Measurements from ENCODE around the gene NDUFS6.

NDUFS6 gene

GRCh38 chr5:1856596-1857255, 55.5 kb downstream of the NDUFS6 start:
- no peak for DNase-seq

- no peak for DNase-seq
Measured at GRCh38 chr5:1857256-1857600, 56.0 kb downstream of the NDUFS6 start.

GRCh38 chr5:1858436-1858835, 57.2 kb downstream of the NDUFS6 start:
- no peak for DNase-seq

- DNase-seq: no peak
Measured at GRCh38 chr5:1859099-1859498, 57.9 kb downstream of the NDUFS6 start.

- no peak for DNase-seq
Measured at GRCh38 chr5:1860021-1860610, 58.9 kb downstream of the NDUFS6 start.

- DNase-seq: no peak
Measured at GRCh38 chr5:1860949-1861348, 59.7 kb downstream of the NDUFS6 start.

GRCh38 chr5:1864896-1865440, 63.8 kb downstream of the NDUFS6 start:
- DNase-seq: no peak

- DNase-seq: no peak
Measured at GRCh38 chr5:1865486-1865885, 64.3 kb downstream of the NDUFS6 start.
